ENCODE data around the gene MUS81.
A peak's percentile ranks its signal among the peaks of the same experiment; 100 is the strongest.

The MUS81 gene

DNA sequence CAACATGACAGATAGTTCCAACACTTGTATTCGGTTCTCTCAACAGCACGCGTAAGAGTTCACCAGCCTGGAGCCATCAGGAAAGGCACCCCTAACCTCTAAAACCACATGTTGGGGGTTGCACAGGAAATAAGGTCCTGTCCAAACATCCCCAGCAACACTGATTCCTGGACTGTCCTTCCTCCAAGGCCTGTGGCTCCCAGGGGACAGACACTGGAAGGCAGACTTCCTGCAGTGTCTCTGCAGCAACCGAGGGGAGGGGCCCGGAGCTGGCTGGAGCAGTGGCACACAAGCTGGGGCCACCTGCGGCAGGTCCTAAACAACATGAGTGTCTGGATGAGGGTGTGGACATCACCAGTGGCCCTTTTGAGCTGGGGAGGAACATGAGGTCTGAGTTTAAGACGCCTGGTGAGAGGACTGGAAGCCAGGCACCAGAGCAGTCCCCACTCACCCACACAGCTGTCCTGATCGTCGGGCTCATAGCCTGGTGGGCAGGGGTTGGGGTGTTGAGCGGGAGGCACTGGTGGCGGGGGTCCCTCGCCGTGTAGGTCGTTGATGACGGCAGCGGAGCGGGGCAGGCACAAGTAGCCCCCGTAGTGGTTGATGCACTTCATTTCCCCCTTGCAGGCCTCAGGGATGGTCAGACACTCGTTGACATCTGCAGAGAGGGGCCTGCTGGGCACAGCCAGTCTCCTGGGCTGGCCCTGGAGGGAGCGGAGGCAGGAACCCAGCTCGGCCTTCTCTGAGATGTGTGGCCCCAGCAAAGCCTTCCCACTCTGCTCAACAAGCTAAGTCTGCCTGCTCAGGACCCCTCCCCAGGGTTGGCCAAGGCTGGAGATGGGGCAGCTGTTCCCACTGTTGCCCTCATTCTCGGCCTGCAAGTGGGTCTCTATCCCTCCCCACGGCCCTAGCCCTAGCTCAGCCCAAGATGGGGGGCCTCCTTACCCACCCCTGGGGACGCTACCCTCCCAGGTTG is 10.8 kb downstream of the MUS81 start:
- H3K27ac ChIP-seq = peak overlapping the region; percentile 82

DNA sequence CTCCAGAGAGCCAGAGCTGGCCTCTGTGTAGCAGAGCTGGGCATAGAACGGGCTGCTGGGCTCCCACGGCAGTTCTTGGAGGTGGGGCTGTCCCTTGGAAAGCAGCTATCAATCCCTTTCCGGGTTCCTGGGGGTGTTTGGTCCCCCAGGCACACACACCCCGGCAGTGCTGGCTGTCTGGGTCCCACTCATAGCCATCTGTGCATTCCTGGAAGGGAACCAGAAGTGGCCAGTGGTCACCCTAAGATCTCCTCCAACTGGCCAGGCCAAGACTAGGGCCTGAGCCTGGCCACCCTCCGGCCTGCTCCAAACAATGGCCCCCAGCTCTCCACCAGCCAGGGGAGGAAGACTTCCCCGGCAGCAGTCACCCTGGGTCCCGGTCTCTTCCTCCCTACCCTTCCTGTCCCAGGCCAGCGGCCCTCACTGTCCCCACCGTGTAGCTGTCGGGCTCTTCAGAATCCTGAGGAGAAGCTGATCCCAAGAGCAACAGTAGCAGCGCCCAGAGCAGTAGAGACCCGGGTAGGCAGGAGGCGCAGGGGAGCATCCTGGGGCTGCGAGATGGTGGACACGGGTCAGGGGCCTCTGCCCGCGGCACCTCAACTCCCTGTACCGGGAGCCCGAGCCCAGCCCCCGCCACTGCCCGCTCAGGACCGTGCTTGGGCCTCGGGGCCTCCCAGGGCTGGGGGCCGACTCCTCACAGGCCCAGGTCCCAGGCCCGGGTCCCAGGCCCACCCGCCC is 11.7 kb downstream of the MUS81 start:
- ChIA-PET POLR2A (ENCODE audit: low non-redundant PET) (interaction anchor here (0.9 kb wide), 1 partner anchor 12 kb away, joined by 3 read pairs; the partner anchor contains the start of gene MUS81), CTCF (interaction anchor here (0.7 to 1.7 kb wide), 4 partner anchors 12 to 20 kb away, joined by 3 to 8 read pairs (median 4); partner anchors contain the start of gene MUS81)
- peak overlapping the region; percentile 82 for H3K27ac ChIP-seq

More for the DNA sequence above, 10.8 kb downstream of the MUS81 start:
- POLR2A ChIA-PET (ENCODE audit: low non-redundant PET) = interaction anchor here (0.9 kb wide), 1 partner anchor 11 kb away, joined by 3 read pairs; the partner anchor contains the start of gene MUS81
- TF ChIP-seq, protein P1, sequence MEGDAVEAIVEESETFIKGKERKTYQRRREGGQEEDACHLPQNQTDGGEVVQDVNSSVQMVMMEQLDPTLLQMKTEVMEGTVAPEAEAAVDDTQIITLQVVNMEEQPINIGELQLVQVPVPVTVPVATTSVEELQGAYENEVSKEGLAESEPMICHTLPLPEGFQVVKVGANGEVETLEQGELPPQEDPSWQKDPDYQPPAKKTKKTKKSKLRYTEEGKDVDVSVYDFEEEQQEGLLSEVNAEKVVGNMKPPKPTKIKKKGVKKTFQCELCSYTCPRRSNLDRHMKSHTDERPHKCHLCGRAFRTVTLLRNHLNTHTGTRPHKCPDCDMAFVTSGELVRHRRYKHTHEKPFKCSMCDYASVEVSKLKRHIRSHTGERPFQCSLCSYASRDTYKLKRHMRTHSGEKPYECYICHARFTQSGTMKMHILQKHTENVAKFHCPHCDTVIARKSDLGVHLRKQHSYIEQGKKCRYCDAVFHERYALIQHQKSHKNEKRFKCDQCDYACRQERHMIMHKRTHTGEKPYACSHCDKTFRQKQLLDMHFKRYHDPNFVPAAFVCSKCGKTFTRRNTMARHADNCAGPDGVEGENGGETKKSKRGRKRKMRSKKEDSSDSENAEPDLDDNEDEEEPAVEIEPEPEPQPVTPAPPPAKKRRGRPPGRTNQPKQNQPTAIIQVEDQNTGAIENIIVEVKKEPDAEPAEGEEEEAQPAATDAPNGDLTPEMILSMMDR (conservative IDR thresholded peaks at IDR 0.05; ENCODE audit: low read depth) = no peak
- no peak for DNase-seq (ENCODE audit: low spot score)
- CTCF ChIA-PET = interaction anchor here (0.7 to 1.7 kb wide), 4 partner anchors 11 to 19 kb away, joined by 3 to 8 read pairs (median 4); partner anchors contain the start of gene MUS81

DNA sequence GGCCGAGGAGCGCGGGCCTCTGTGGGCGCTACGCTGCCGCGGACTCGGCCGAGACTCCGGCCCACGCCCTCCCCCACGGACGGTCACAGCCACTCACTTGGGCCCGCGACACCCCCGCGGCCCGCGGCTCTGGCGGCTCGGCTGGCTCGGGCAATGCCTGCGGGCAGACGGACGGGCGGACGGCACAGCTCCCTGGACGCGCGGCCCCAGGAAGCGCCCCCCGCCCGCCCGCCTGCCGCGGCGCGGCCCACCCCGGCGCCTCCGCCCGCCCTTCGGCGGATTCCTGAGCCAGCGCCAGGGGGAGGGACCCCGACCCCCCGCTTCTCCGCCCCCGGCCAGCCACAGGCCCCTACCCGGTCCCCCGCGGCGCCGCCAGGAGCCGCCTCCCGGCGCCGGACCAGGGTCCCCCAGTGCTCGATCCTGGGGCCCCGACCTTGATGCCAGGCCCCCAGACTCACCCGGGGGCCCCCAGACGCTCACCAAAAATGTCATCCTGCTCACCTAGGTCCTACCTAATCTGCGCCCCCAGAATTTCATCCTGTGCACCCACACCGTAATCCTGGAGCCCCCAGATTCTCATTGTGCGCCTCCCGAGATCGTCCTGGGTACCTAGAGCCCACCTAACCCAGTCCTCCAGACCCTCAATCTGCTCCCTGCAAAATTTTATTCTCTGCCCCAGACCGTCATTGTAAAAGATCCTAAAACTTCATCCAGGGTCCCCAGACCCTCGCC is 12.5 kb downstream of the MUS81 start, which contains the start of gene EFEMP2:
Gene EFEMP2 (minus strand): TSS at position 215 of the 732 bp plus-strand sequence. CDS start 446 bp downstream, outside the sequence.
- ChIA-PET CTCF (interaction anchor here (0.7 to 1.7 kb wide), 2 partner anchors 12 kb away, joined by 5 to 8 read pairs; no protein-coding TSS in a partner anchor), POLR2A (ENCODE audit: low non-redundant PET) (no interaction called here)
- H3K27ac ChIP-seq = peak within 1 kb of the TSS; percentile 82
- TF ChIP-seq, protein P1 (conservative IDR thresholded peaks at IDR 0.05; ENCODE audit: low read depth) = no peak
- no peak for DNase-seq (ENCODE audit: low spot score)

More for the DNA sequence above, 11.7 kb downstream of the MUS81 start:
- TF ChIP-seq, protein P1 (conservative IDR thresholded peaks at IDR 0.05; ENCODE audit: low read depth) = no peak
- no peak for DNase-seq (ENCODE audit: low spot score)

DNA sequence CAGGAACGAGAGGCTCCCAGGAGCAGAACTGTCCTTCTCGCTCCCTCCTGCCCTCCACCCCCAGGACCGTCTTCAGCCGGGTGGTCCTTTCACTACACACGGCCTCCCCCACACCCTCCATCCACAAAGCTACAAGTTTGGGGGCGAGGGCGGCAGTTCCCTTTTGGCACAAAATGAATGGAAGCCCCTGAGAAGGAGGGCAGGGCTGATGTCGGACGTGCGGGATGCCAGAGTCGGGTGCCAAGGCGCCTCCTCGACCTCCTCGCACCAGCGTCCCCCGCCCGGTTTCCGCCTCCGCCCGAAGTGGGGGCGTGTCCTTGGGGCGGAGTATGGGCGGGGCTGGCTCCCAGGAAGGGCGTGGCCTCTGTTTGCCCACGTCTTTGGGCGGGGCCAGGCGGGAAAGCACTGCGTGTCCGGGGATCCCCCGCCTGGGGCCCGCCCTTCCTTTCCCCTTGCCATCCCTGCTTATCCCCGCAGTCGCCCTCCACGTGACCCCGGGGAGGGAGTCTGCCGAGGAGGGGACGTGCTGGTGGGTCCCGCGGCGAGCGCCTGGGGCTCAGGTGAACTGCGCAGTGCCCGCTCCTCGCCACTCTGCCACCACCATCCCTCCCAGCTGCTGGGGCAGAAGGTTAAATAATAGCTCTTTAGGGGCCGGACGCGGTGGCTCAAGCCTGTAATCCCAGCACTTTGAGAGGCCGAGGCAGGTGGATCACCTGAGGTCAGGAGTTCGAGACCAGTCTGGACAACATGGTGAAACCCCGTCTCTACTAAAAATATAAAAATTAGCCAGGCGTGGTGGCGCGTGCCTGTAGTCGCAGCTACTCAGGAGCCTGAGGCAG is 13.3 kb downstream of the MUS81 start:
- peak overlapping the region; percentile 82 for H3K27ac ChIP-seq

DNA sequence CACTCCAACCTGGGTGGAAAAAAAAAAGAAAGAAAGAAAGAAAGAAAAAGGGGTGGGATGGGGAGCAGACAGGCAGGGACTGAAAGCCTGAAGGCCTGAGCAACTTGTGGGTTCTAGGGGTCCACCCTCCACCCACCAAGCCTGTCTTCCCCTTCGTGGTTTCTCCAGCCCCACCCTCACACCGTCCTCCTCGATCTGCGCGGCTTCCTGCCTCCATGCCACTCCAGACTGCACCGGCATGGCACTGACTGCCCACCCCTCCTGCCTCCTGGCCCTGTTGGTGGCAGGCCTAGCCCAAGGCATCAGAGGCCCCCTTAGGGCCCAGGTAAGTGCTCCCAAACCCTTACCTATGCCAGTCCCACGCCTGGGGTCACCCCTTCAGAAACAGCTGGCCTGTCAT is 19.4 kb downstream of the MUS81 start, which contains the start of gene CTSW:
Gene CTSW (plus strand): TSS at position 221 of the 400 bp plus-strand sequence. CDS start 18 bp downstream, at position 239.
- ChIA-PET POLR2A (ENCODE audit: low non-redundant PET) (no interaction called here), CTCF (interaction anchor here (0.6 kb wide), 1 partner anchor 156 kb away, joined by 3 read pairs; no protein-coding TSS in a partner anchor)
- TF ChIP-seq, protein P1 (conservative IDR thresholded peaks at IDR 0.05; ENCODE audit: low read depth) = no peak
- DNase-seq (ENCODE audit: low spot score) = no peak
- peak within 1 kb of the TSS; percentile 46 for H3K27ac ChIP-seq

More for the DNA sequence above, 13.3 kb downstream of the MUS81 start:
- CTCF ChIA-PET = interaction anchor here (0.7 to 1.6 kb wide), 3 partner anchors 11 to 15 kb away, joined by 5 to 6 read pairs (median 6); partner anchors contain the start of gene FIBP
- POLR2A ChIA-PET (ENCODE audit: low non-redundant PET) = interaction anchor here (0.6 kb wide), 1 partner anchor 1565 kb away, joined by 3 read pairs; no protein-coding TSS in a partner anchor
- peak; percentile 87 for DNase-seq (ENCODE audit: low spot score)
- TF ChIP-seq, protein P1 (conservative IDR thresholded peaks at IDR 0.05; ENCODE audit: low read depth) = no peak

Data from RWPE1 (cell line).